DOHH2 (cell line): ENCODE measurements around the gene CPEB1.

ENCODE experiments used
- CTCF ChIP-seq: fragments of 200-600 bp; sonication (generic); IDR thresholded peaks from one replicate; pipeline ENCODE4 v1.5.1; 2014; ENCODE audit warnings: antibody characterized with exemption, mild to moderate bottlenecking, low read depth, low read length; ENCODE audit not compliant: poor library complexity, severe bottlenecking
- EZH2phosphoT487 ChIP-seq: fragments of 200-600 bp; sonication (generic); IDR thresholded peaks from 2 replicates; pipeline ENCODE4 v1.6.1; 2017; ENCODE audit warnings: borderline replicate concordance, mild to moderate bottlenecking, antibody characterized with exemption, low read length, moderate library complexity, mixed read lengths

- TF ChIP-seq CTCF: no peak
- TF ChIP-seq EZH2phosphoT487: no peak
These were observed 106.2 kb downstream of the CPEB1 start for GRCh38 chr15:82540984-82541431.
